Smooth muscle cell (in vitro differentiated cells): Measurements from ENCODE around the gene CD81. TPM values are rescaled to one million over a fixed set of nuclear protein-coding genes. Genes with fewer than 3 reads are reported as not detected.

ENCODE experiments used
- DNase-seq: peaks from one replicate; lab custom pipeline; 2025; ENCODE audit not compliant: unreplicated experiment; lab: John Stamatoyannopoulos, UW
- H2AFZ ChIP-seq: fragments of 200-600 bp; sonication (generic); 2 replicates; pipeline ENCODE4 v1.6.0; 2016; ENCODE audit warnings: antibody characterized with exemption, low read depth, mild to moderate bottlenecking
- H3F3A ChIP-seq: fragments of 200-600 bp; sonication (generic); 2 replicates; pipeline ENCODE4 v1.6.0; 2017; ENCODE audit warnings: antibody characterized with exemption, low read depth
- H3K27ac ChIP-seq: fragments of 200-600 bp; sonication (generic); 2 replicates; pipeline ENCODE4 v1.5.1; 2016; ENCODE audit warnings: low read depth, mild to moderate bottlenecking
- H3K27me3 ChIP-seq: fragments of 200-600 bp; sonication (generic); 2 replicates; pipeline ENCODE4 v1.6.1; 2016; ENCODE audit warnings: low read depth, mild to moderate bottlenecking
- H3K36me3 ChIP-seq: fragments of 200-600 bp; sonication (generic); 2 replicates; pipeline ENCODE4 v1.5.1; 2016; ENCODE audit warnings: low read depth
- H3K4me1 ChIP-seq: fragments of 200-600 bp; sonication (generic); 2 replicates; pipeline ENCODE4 v1.5.1; 2016; ENCODE audit warnings: low read depth
- H3K4me2 ChIP-seq: fragments of 200-600 bp; sonication (generic); 2 replicates; pipeline ENCODE4 v1.6.0; 2016; ENCODE audit warnings: mild to moderate bottlenecking
- H3K4me3 ChIP-seq: fragments of 200-600 bp; sonication (generic); 2 replicates; pipeline ENCODE4 v1.5.1; 2016; ENCODE audit warnings: mild to moderate bottlenecking
- H3K79me2 ChIP-seq: fragments of 200-600 bp; sonication (generic); 2 replicates; pipeline ENCODE4 v1.6.0; 2016; ENCODE audit warnings: low read depth, mild to moderate bottlenecking
- H3K9ac ChIP-seq: fragments of 200-600 bp; sonication (generic); 2 replicates; pipeline ENCODE4 v1.6.0; 2016; ENCODE audit warnings: low read depth
- H3K9me3 ChIP-seq: fragments of 200-600 bp; sonication (generic); replicated peaks from 2 replicates; pipeline ENCODE4 v1.5.1; 2016; ENCODE audit warnings: low read depth
- H4K20me1 ChIP-seq: fragments of 200-600 bp; sonication (generic); 2 replicates; pipeline ENCODE4 v1.6.0; 2016; ENCODE audit warnings: low read depth
- CTCF ChIP-seq: fragments of 200-600 bp; sonication (generic); IDR thresholded peaks from 2 replicates; pipeline ENCODE4 v1.5.1; 2017; ENCODE audit warnings: borderline replicate concordance, mild to moderate bottlenecking, antibody characterized with exemption; ENCODE audit not compliant: insufficient read depth, poor library complexity, severe bottlenecking
- WGBS: methylation state at CpG from one replicate; pipeline ENCODE4 v1.1.7; 2016; ENCODE audit warnings: low lambda C conversion rate; 5-methylcytosine and 5-hydroxymethylcytosine counted together
- polyA plus RNA-seq: library from polyadenylated mRNA; unstranded; fragments of >200 nt; fragmentation: Nextera tagmentation; extraction: Ambion mirVana; gene quantifications from 2 replicates; pipeline ENCODE4 v1.2.1, GENCODE V29; 2016
- total RNA-seq: library from RNA; depleted of rRNA; stranded (reverse); fragments of >200 nt; gene quantifications from 2 replicates; pipeline ENCODE4 v1.2.3, GENCODE V29; 2014

CD81 gene
- total and polyA plus RNA-seq, 2 experiments from 2014 or later: 191 to 519 TPM

- TF ChIP-seq CTCF: no peak
- H3F3A ChIP-seq: no peaks in the 10 kb centered on the region
- 88% methylated on average over 9 of the region's 9 CpGs for WGBS
- no peaks in the 10 kb centered on the region for H3K36me3 ChIP-seq
- H3K4me2 ChIP-seq: no peak overlapping the region
- no peak overlapping the region for H2AFZ ChIP-seq
- no peaks in the 10 kb centered on the region for H3K9me3 ChIP-seq
- no peak overlapping the region for H3K4me3 ChIP-seq
- no peak overlapping the region for H3K27ac ChIP-seq
- peaks cover 91% of the 10 kb centered on the region for H3K79me2 ChIP-seq
- H3K27me3 ChIP-seq: no peaks in the 10 kb centered on the region
- peaks cover 98% of the 10 kb centered on the region for H4K20me1 ChIP-seq
- DNase-seq: no peak
- H3K9ac ChIP-seq: no peak overlapping the region
- H3K4me1 ChIP-seq: no peaks in the 10 kb centered on the region
Observed at GRCh38 chr11:2386591-2386990, 9.5 kb downstream of the CD81 start.

- Histone ChIP-seq H3K4me2 (no peak overlapping the region), H3K4me1 (no peaks in the 10 kb centered on the region), H3K36me3 (no peaks in the 10 kb centered on the region), H3K9me3 (no peaks in the 10 kb centered on the region), H2AFZ (no peak overlapping the region), H3F3A (no peaks in the 10 kb centered on the region), H3K27me3 (no peaks in the 10 kb centered on the region), H3K4me3 (no peak overlapping the region), H3K9ac (no peak overlapping the region), H3K27ac (no peak overlapping the region), H3K79me2 (peaks cover 88% of the 10 kb centered on the region), H4K20me1 (peaks cover 98% of the 10 kb centered on the region)
- 87% methylated on average over 14 of the region's 14 CpGs for WGBS
- DNase-seq: no peak
- no peak for TF ChIP-seq CTCF
Observed at GRCh38 chr11:2387266-2387987, 10.3 kb downstream of the CD81 start.

GRCh38 chr11:2388431-2389376 is 11.6 kb downstream of the CD81 start:
- Histone ChIP-seq H3K27ac (no peak overlapping the region), H4K20me1 (peaks cover 98% of the 10 kb centered on the region), H3K4me1 (no peaks in the 10 kb centered on the region), H3K79me2 (peaks cover 78% of the 10 kb centered on the region), H3K27me3 (no peaks in the 10 kb centered on the region), H3K9me3 (no peaks in the 10 kb centered on the region), H2AFZ (no peak overlapping the region), H3K9ac (no peak overlapping the region), H3F3A (no peaks in the 10 kb centered on the region), H3K36me3 (no peaks in the 10 kb centered on the region), H3K4me3 (no peak overlapping the region), H3K4me2 (no peak overlapping the region)
- no peak for TF ChIP-seq CTCF
- no peak for DNase-seq
- 85% methylated on average over 9 of the region's 15 CpGs for WGBS
